GM13976 (cell line): ENCODE results near the gene MAP1S.

Experiments used
- DNase-seq: peaks from one replicate; pipeline ENCODE4 v3.0.0; 2012; ENCODE audit warnings: low spot score
- in situ Hi-C: fragments of 300-500 bp; cut with MboI; formaldehyde crosslinking; loops from one replicate; pipeline ENCODE4 v1.12.0; 2022; ENCODE audit warnings: low sequenced_read_pairs, mixed read lengths, inconsistent platforms; ENCODE audit not compliant: unreplicated experiment
- TF ChIP-seq, protein P1 (sequence below): IDR thresholded peaks from 2 replicates; pipeline ENCODE4 v1.5.1; 2012; ENCODE audit warnings: borderline replicate concordance, mild to moderate bottlenecking; ENCODE audit not compliant: insufficient read depth; ENCODE audit errors: extremely low read depth, missing control alignments, control extremely low read depth

The MAP1S gene

DNA sequence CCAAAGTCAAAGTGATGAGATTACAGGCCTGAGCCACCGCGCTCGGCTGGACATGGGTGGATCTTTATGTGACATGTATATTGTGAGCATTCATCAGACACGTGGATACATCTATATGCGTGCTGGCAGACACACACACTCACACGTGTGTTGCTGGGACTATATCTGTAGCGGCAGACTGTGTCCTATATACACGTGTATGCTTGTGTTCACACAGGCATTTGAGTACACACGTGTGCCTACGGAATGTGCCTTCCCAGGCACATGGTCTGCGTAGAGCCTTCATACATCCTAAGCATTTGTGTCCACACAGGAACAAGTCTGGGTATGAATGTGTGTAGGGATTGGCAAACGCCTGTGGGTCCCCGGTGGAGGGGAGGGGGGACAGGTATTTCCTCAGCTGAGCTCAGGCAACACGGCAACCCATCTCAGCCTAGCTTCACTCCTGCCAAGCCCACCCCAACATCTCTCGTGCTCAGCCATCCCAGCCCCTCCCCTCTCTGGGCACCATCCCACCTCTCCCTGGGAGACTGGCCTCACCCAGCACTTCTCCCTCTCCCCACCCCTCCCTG, 33.7 kb upstream of the MAP1S start:
- no peak for DNase-seq
- TF ChIP-seq, protein P1, sequence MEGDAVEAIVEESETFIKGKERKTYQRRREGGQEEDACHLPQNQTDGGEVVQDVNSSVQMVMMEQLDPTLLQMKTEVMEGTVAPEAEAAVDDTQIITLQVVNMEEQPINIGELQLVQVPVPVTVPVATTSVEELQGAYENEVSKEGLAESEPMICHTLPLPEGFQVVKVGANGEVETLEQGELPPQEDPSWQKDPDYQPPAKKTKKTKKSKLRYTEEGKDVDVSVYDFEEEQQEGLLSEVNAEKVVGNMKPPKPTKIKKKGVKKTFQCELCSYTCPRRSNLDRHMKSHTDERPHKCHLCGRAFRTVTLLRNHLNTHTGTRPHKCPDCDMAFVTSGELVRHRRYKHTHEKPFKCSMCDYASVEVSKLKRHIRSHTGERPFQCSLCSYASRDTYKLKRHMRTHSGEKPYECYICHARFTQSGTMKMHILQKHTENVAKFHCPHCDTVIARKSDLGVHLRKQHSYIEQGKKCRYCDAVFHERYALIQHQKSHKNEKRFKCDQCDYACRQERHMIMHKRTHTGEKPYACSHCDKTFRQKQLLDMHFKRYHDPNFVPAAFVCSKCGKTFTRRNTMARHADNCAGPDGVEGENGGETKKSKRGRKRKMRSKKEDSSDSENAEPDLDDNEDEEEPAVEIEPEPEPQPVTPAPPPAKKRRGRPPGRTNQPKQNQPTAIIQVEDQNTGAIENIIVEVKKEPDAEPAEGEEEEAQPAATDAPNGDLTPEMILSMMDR: no peak
- in situ Hi-C loops: no loop called here

- in situ Hi-C loops: no loop called here
- TF ChIP-seq, protein P1: no peak
- DNase-seq: no peak
These were observed 33.2 kb upstream of the MAP1S start for GRCh38 chr19:17686023-17686521.

- TF ChIP-seq, protein P1: no peak
- no peak for DNase-seq
- in situ Hi-C loops: no loop called here
These were observed 32.7 kb upstream of the MAP1S start for GRCh38 chr19:17686592-17687024.

GRCh38 chr19:17687141-17687856, 32.0 kb upstream of the MAP1S start:
- no peak for DNase-seq

DNA sequence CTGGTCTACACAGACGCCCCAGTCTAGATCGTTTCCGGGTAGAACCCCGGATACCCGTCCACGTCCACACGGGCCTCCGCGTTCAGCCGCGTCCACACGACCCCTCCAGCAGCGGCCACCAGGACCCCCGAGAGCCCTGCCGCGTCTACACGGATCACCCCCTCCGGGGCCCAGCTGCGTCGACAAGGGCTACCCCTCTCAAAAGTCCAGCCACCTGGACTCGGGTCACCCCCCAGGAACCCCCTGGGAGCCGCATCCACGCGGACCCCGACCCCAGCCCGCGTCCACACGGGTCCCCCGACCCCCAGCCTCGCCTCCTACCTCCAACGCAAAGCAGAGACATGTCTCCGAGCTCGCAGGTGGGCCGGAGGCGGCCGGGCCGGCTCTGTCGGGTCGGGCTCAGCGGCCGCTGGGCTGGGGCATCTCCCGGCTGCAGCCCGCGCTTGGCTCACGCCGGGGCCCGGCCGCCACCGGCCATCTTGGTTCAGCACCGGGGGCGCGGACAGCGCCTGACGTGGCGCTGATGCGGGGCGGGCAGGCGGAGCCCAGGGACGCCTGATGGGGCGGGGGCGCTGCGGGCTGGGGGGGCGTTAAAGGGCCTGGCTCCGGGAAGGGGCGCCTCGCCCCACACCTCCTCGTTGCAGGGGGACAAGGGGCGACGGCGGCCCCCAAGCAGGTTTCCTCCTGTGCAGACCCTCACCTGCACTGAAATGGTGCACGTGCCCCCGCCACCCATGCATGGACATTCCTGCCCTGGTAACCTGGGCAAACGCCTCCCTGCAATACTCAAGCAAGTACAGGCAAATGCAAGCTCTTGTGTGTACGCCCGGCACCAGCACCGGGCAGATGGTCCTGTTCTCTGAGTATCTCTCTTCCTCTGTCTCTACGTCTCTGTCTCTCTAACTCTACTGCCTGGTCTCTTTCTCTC, 31.2 kb upstream of the MAP1S start, which contains the start of gene UNC13A:
TSS of gene UNC13A (minus strand) at position 498 of the 928 bp plus-strand sequence. CDS start at position 343, 155 bp downstream.
- TF ChIP-seq, protein P1: no peak
- in situ Hi-C loops: no loop called here
- peak; percentile 82 for DNase-seq

More at GRCh38 chr19:17687141-17687856, 32.0 kb upstream of the MAP1S start:
- TF ChIP-seq, protein P1: no peak
- in situ Hi-C loops: no loop called here
